DOHH2 (cell line): ENCODE measurements around the gene RNF222.

Source experiments
- CTCF ChIP-seq: fragments of 200-600 bp; sonication (generic); IDR thresholded peaks from one replicate; pipeline ENCODE4 v1.5.1; 2014; ENCODE audit warnings: antibody characterized with exemption, mild to moderate bottlenecking, low read depth, low read length; ENCODE audit not compliant: poor library complexity, severe bottlenecking
- EZH2phosphoT487 ChIP-seq: fragments of 200-600 bp; sonication (generic); IDR thresholded peaks from 2 replicates; pipeline ENCODE4 v1.6.1; 2017; ENCODE audit warnings: borderline replicate concordance, mild to moderate bottlenecking, antibody characterized with exemption, low read length, moderate library complexity, mixed read lengths

GRCh38 chr17:8345052-8345690 is 52.5 kb downstream of the RNF222 start:
- TF ChIP-seq CTCF: no peak
- no peak for TF ChIP-seq EZH2phosphoT487
